GM23338 (cell line): ENCODE results near the gene TRAF5. TPM values are rescaled to one million over a fixed set of nuclear protein-coding genes. Genes with fewer than 3 reads are reported as not detected.

Experiments used
- ATAC-seq: fragments of 200-7000 bp; cut with Tn5 transposase; 3 replicates; pipeline ENCODE4 v1.9.1; 2020
- DNase-seq: peaks from one replicate; pipeline ENCODE4 v3.0.0-alpha.2; 2015; ENCODE audit warnings: low spot score
- H2AFZ ChIP-seq: fragments of 200-600 bp; sonication (generic); 2 replicates; pipeline ENCODE4 v1.8.0; 2016; ENCODE audit warnings: antibody characterized with exemption, mild to moderate bottlenecking, moderate library complexity
- H3F3A ChIP-seq: fragments of 200-600 bp; sonication (generic); replicated peaks from 2 replicates; pipeline ENCODE4 v1.8.0; 2017; ENCODE audit warnings: antibody characterized with exemption, mixed run types, low read depth
- H3K27ac ChIP-seq: fragments of 200-600 bp; sonication (generic); 2 replicates; pipeline ENCODE4 v1.6.1; 2016; ENCODE audit warnings: low read depth
- H3K27me3 ChIP-seq: fragments of 200-600 bp; sonication (generic); 2 replicates; pipeline ENCODE4 v1.8.0; 2016; ENCODE audit warnings: mild to moderate bottlenecking, mixed run types, moderate library complexity; ENCODE audit not compliant: insufficient read depth
- H3K36me3 ChIP-seq: fragments of 200-600 bp; sonication (generic); 2 replicates; pipeline ENCODE4 v1.8.0; 2016; ENCODE audit warnings: mild to moderate bottlenecking; ENCODE audit not compliant: insufficient read depth
- H3K4me1 ChIP-seq: fragments of 200-600 bp; sonication (generic); 2 replicates; pipeline ENCODE4 v1.8.0; 2016; ENCODE audit warnings: mild to moderate bottlenecking, moderate library complexity; ENCODE audit not compliant: insufficient read depth
- H3K4me2 ChIP-seq: fragments of 200-600 bp; sonication (generic); 2 replicates; pipeline ENCODE4 v1.7.1; 2017; ENCODE audit warnings: mixed run types
- H3K4me3 ChIP-seq: fragments of 200-600 bp; sonication (generic); 2 replicates; pipeline ENCODE4 v1.6.1; 2016; ENCODE audit warnings: mixed run types
- H3K79me2 ChIP-seq: fragments of 200-600 bp; sonication (generic); replicated peaks from 2 replicates; pipeline ENCODE4 v1.8.0; 2017; ENCODE audit warnings: mild to moderate bottlenecking; ENCODE audit not compliant: insufficient read depth
- H3K9me2 ChIP-seq: fragments of 200-600 bp; sonication (generic); 2 replicates; pipeline ENCODE4 v1.8.0; 2017; ENCODE audit not compliant: insufficient read depth
- H4K20me1 ChIP-seq: fragments of 200-600 bp; sonication (generic); replicated peaks from 2 replicates; pipeline ENCODE4 v1.8.0; 2017; ENCODE audit warnings: mild to moderate bottlenecking; ENCODE audit not compliant: insufficient read depth
- H3K27ac Mint-ChIP-seq: 2 replicates; pipeline ENCODE4 v1.8.0; 2020; ENCODE audit warnings: inconsistent platforms, mild to moderate bottlenecking, moderate library complexity, mixed read lengths
- H3K27me3 Mint-ChIP-seq: 3 replicates; pipeline ENCODE4 v1.8.0; 2022; ENCODE audit warnings: low read depth, mild to moderate bottlenecking, moderate library complexity, mixed read lengths, inconsistent platforms; ENCODE audit not compliant: insufficient read depth, poor library complexity
- H3K36me3 Mint-ChIP-seq: 3 replicates; pipeline ENCODE4 v1.8.0; 2021; ENCODE audit warnings: low read depth, mild to moderate bottlenecking, inconsistent platforms, moderate library complexity, mixed read lengths
- H3K4me1 Mint-ChIP-seq: 3 replicates; pipeline ENCODE4 v1.8.0; 2020; ENCODE audit warnings: mild to moderate bottlenecking, inconsistent platforms, mixed read lengths
- H3K4me3 Mint-ChIP-seq: 3 replicates; pipeline ENCODE4 v1.8.0; 2021; ENCODE audit warnings: moderate library complexity, mild to moderate bottlenecking, inconsistent platforms, mixed read lengths
- H3K9me3 Mint-ChIP-seq: 3 replicates; pipeline ENCODE4 v1.8.0; 2020; ENCODE audit warnings: moderate library complexity, mild to moderate bottlenecking, inconsistent platforms, mixed read lengths
- CTCF ChIP-seq, 2 experiments: fragments of 200-600 bp in 1 of 2; sonication (generic) in 1 of 2; conservative IDR thresholded peaks; 2 replicates each; pipeline versions ENCODE4 v1.5.1 to v1.6.1; 2016 to 2017; ENCODE audit warnings: antibody characterized with exemption in 2 of 2, low read depth in 2 of 2, mild to moderate bottlenecking in 2 of 2, moderate library complexity in 1 of 2
- ETS1 ChIP-seq: IDR thresholded peaks from 2 replicates; pipeline ENCODE4 v1.6.1; 2016; ENCODE audit warnings: antibody characterized with exemption
- EZH2phosphoT487 ChIP-seq: fragments of 200-600 bp; sonication (generic); IDR thresholded peaks from one replicate; pipeline ENCODE4 v1.8.1; 2018; ENCODE audit warnings: antibody characterized with exemption; ENCODE audit not compliant: unreplicated experiment
- JUNB ChIP-seq: IDR thresholded peaks from one replicate; pipeline ENCODE4 v1.6.1; 2016; ENCODE audit warnings: antibody characterized with exemption; ENCODE audit not compliant: unreplicated experiment
- NANOG ChIP-seq: IDR thresholded peaks from 2 replicates; pipeline ENCODE4 v1.6.1; 2016; ENCODE audit warnings: antibody characterized with exemption, borderline replicate concordance
- POLR2AphosphoS5 ChIP-seq: IDR thresholded peaks from 2 replicates; pipeline ENCODE4 v1.6.1; 2016; ENCODE audit warnings: antibody characterized with exemption, low read depth
- REST ChIP-seq: IDR thresholded peaks from one replicate; pipeline ENCODE4 v1.6.1; 2018; ENCODE audit warnings: antibody characterized with exemption; ENCODE audit not compliant: unreplicated experiment
- STAT1 ChIP-seq: IDR thresholded peaks from one replicate; pipeline ENCODE4 v1.6.1; 2016; ENCODE audit warnings: antibody characterized with exemption; ENCODE audit not compliant: unreplicated experiment
- ZNF114 ChIP-seq: fragments of 250-450 bp; sonication (Bioruptor Pico); IDR thresholded peaks from 2 replicates; pipeline ENCODE4 v1.5.0; 2020; ENCODE audit warnings: mild to moderate bottlenecking, moderate library complexity
- ZNF331 ChIP-seq: fragments of 250-450 bp; sonication (Bioruptor Pico); IDR thresholded peaks from 2 replicates; pipeline ENCODE4 v1.5.0; 2020; ENCODE audit warnings: low read depth, mild to moderate bottlenecking, moderate library complexity
- polyA plus RNA-seq: library from polyadenylated mRNA; unstranded; fragments of >200 nt; fragmentation: Nextera tagmentation; extraction: Ambion mirVana; gene quantifications from 2 replicates; pipeline ENCODE4 v1.2.1, GENCODE V29; 2016
- total RNA-seq: library from RNA; depleted of rRNA; stranded (reverse); fragments of >200 nt; shearing (Covaris generic); gene quantifications from 2 replicates; pipeline ENCODE4 v1.2.3, GENCODE V29; 2014

TRAF5 gene
- total and polyA plus RNA-seq, 2 experiments from 2014 or later, result 9.2 to 18.9 TPM

- ATAC-seq (no peak), DNase-seq (no peak)
- TF ChIP-seq CTCF (conservative IDR thresholded peaks at IDR 0.05; ENCODE audit: low read depth in 2 of 2), result no peak
- TF ChIP-seq REST, result no peak
- TF ChIP-seq EZH2phosphoT487, result no peak
- TF ChIP-seq JUNB, result no peak
- TF ChIP-seq ZNF331 (CRISPR knock-in tag), result no peak
- TF ChIP-seq ZNF114 (CRISPR knock-in tag), result no peak
- Histone ChIP-seq H3F3A (no peaks in the 10 kb centered on the region), H3K4me3 (peak overlapping the region; percentile 77; the same call in 1 of the 2 replicates), H3K36me3 (no peaks in the 10 kb centered on the region), H3K27me3 (peaks cover 22% of the 10 kb centered on the region), H3K27ac (no peak overlapping the region), H3K79me2 (peaks cover 26% of the 10 kb centered on the region), H4K20me1 (no peaks in the 10 kb centered on the region; the same call in 1 of the 2 replicates), H2AFZ (peak overlapping the region; percentile 99), H3K4me2 (peak overlapping the region; percentile 78), H3K9me2 (no peaks in the 10 kb centered on the region), H3K4me1 (peaks cover 29% of the 10 kb centered on the region)
- Mint-ChIP-seq H3K9me3 (no peaks in the 10 kb centered on the region), H3K4me3 (peak overlapping the region; percentile 82), H3K4me1 (peaks cover 43% of the 10 kb centered on the region), H3K27me3 (peaks cover 23% of the 10 kb centered on the region), H3K36me3 (peaks cover 9% of the 10 kb centered on the region), H3K27ac (no peak overlapping the region)
Observed at GRCh38 chr1:211326140-211326527, 499 bp upstream of the TRAF5 start.

GRCh38 chr1:211327346-211327921, 801 bp downstream of the TRAF5 start:
- no peaks in the 10 kb centered on the region for H3F3A ChIP-seq
- Mint-ChIP-seq H3K9me3 (no peaks in the 10 kb centered on the region), H3K4me3 (peak overlapping the region; percentile 84), H3K4me1 (peaks cover 51% of the 10 kb centered on the region), H3K27me3 (peaks cover 23% of the 10 kb centered on the region), H3K27ac (no peak overlapping the region), H3K36me3 (peaks cover 9% of the 10 kb centered on the region)
- peak; percentile 79 for DNase-seq
- no peaks in the 10 kb centered on the region for H3K9me2 ChIP-seq
- peak; percentile 34 for ATAC-seq
- peaks cover 37% of the 10 kb centered on the region for H3K79me2 ChIP-seq
- peak overlapping the region; percentile 85 for H2AFZ ChIP-seq
- no peak overlapping the region for H3K27ac ChIP-seq
- H3K4me2 ChIP-seq, result peak overlapping the region; percentile 92
- H3K4me3 ChIP-seq, result peak overlapping the region; percentile 77
- H3K4me1 ChIP-seq, result peaks cover 35% of the 10 kb centered on the region
- no peaks in the 10 kb centered on the region for H3K36me3 ChIP-seq
- no peaks in the 10 kb centered on the region; the same call in 1 of the 2 replicates for H4K20me1 ChIP-seq
- H3K27me3 ChIP-seq, result peaks cover 22% of the 10 kb centered on the region
- no peak for TF ChIP-seq ETS1
- TF ChIP-seq JUNB, result no peak
- no peak for TF ChIP-seq ZNF331 (CRISPR knock-in tag)
- TF ChIP-seq POLR2AphosphoS5, result no peak
- TF ChIP-seq CTCF (conservative IDR thresholded peaks at IDR 0.05; ENCODE audit: low read depth in 2 of 2), result no peak
- TF ChIP-seq EZH2phosphoT487, result no peak
- no peak for TF ChIP-seq NANOG
- no peak for TF ChIP-seq STAT1
- TF ChIP-seq REST, result no peak
